ENCODE data around the gene YARS2.
"Not testable (repeated sequence)": the region's sequence is repeated elsewhere in the genome, so short reads cannot be mapped to it uniquely, and the experiment has no call there.

Gene YARS2

GRCh38 chr12:32743264-32743663, 12.4 kb downstream of the YARS2 start:
- no peak for DNase-seq (ENCODE audit: low spot score)

GRCh38 chr12:32742133-32742532, 13.6 kb downstream of the YARS2 start:
- no peak for DNase-seq (ENCODE audit: low spot score)

- DNase-seq (ENCODE audit: low spot score): no peak
Measured at GRCh38 chr12:32739279-32739678, 16.4 kb downstream of the YARS2 start.

- DNase-seq (ENCODE audit: low spot score): no peak
Measured at GRCh38 chr12:32737715-32738114, 18.0 kb downstream of the YARS2 start.

- no peak for DNase-seq (ENCODE audit: low spot score)
Measured at GRCh38 chr12:32736445-32736844, 19.3 kb downstream of the YARS2 start.

- no peak for DNase-seq (ENCODE audit: low spot score)
Measured at GRCh38 chr12:32734952-32735351, 20.7 kb downstream of the YARS2 start.

GRCh38 chr12:32727237-32727636, 28.5 kb downstream of the YARS2 start:
- no peak for DNase-seq (ENCODE audit: low spot score)

GRCh38 chr12:32726286-32726685, 29.4 kb downstream of the YARS2 start:
- no peak for DNase-seq (ENCODE audit: low spot score)

- DNase-seq (ENCODE audit: low spot score): not testable (repeated sequence)
Measured at GRCh38 chr12:32725308-32725707, 30.4 kb downstream of the YARS2 start.

GRCh38 chr12:32718926-32719325, 36.8 kb downstream of the YARS2 start:
- no peak for DNase-seq (ENCODE audit: low spot score)

GRCh38 chr12:32714772-32715171, 40.9 kb downstream of the YARS2 start:
- DNase-seq (ENCODE audit: low spot score): no peak

GRCh38 chr12:32708926-32709325, 46.8 kb downstream of the YARS2 start:
- no peak for DNase-seq (ENCODE audit: low spot score)

GRCh38 chr12:32706335-32707024, 49.2 kb downstream of the YARS2 start:
- no peak for DNase-seq (ENCODE audit: low spot score)

GRCh38 chr12:32705783-32706182, 49.9 kb downstream of the YARS2 start:
- DNase-seq (ENCODE audit: low spot score): no peak

GRCh38 chr12:32702946-32703345, 52.8 kb downstream of the YARS2 start:
- DNase-seq (ENCODE audit: low spot score): no peak

GRCh38 chr12:32702473-32702872, 53.2 kb downstream of the YARS2 start:
- DNase-seq (ENCODE audit: low spot score): no peak

- DNase-seq (ENCODE audit: low spot score): not testable (repeated sequence)
Measured at GRCh38 chr12:32699437-32699836, 56.3 kb downstream of the YARS2 start.

- no peak for DNase-seq (ENCODE audit: low spot score)
Measured at GRCh38 chr12:32698285-32698684, 57.4 kb downstream of the YARS2 start.

GRCh38 chr12:32697445-32697844, 58.3 kb downstream of the YARS2 start:
- no peak for DNase-seq (ENCODE audit: low spot score)

All from activated CD4-positive, alpha-beta T cell treated with anti-CD3 and anti-CD28 coated beads, Interleukin-2, Interleukin-4, amounts not matched to agents 100 ng/mL and 50 ng/mL, durations not matched to agents 16 hours and 8 hours (primary cell).